K562 (cell line): Measurements from ENCODE around the gene OPCML. TPM values are rescaled to one million over a fixed set of nuclear protein-coding genes. Genes with fewer than 3 reads are reported as not detected.

ENCODE experiments used
- ATAC-seq: fragments of 200-7000 bp; cut with Tn5 transposase; 3 replicates; pipeline ENCODE4 v1.9.1; 2020; ENCODE audit warnings: moderate library complexity
- BruUV-seq: library from RNA; stranded (reverse); fragments of 400-500 nt; replicated peaks from 2 replicates; lab custom pipeline; 2021; lab: Mats Ljungman, UMichigan
- CTCF ChIA-PET: fragments of 300-600 bp; formaldehyde crosslinking; extraction: SDS; loops from one replicate; lab custom pipeline; 2021; ENCODE audit warnings: low intra/inter-chr PET ratio; lab: Yijun Ruan, JAX
- POLR2A ChIA-PET: fragments of 300-600, 350-650 bp; sonication (Branson Sonifier 250); formaldehyde crosslinking; extraction: SDS; loops from one replicate; lab custom pipeline; 2021; ENCODE audit warnings: antibody characterized with exemption, inconsistent platforms; lab: Yijun Ruan, JAX
- DNase-seq, 4 experiments: peaks; one replicate each; pipeline versions ENCODE4 v3.0.0 to v3.0.0-alpha.2; 2011 to 2018; ENCODE audit warnings: low spot score in 3 of 4, mixed read lengths in 3 of 4; ENCODE audit errors: extremely low read depth in 1 of 4
- FAIRE-seq: peaks from 2 replicates; lab custom pipeline; 2011; peaks lifted over from hg19 to GRCh38; lab: Jason Lieb, UNC
- H2AFZ ChIP-seq: 2 replicates; pipeline ENCODE4 v1.6.0; 2011; ENCODE audit warnings: low read depth, low read length, control low read depth, inconsistent platforms
- H3K27ac ChIP-seq: fragments of 200-600 bp; 3 replicates; pipeline ENCODE4 v1.8.0; 2011; ENCODE audit warnings: low read depth, mild to moderate bottlenecking, control low read depth, inconsistent platforms, low read length, moderate library complexity, mixed read lengths; ENCODE audit errors: extremely low read depth
- H3K27me3 ChIP-seq, 2 experiments: fragments of 300-600 bp in 1 of 2; 2 replicates in 1 of 2; 3 replicates in 1 of 2; pipeline versions ENCODE4 v1.6.0 to v1.8.0; 2011; ENCODE audit warnings: inconsistent platforms in 2 of 2, low read length in 2 of 2, mild to moderate bottlenecking in 1 of 2, mixed read lengths in 1 of 2, moderate library complexity in 1 of 2; ENCODE audit not compliant: control insufficient read depth in 2 of 2, insufficient read depth in 2 of 2
- H3K36me3 ChIP-seq: fragments of 300-600 bp; 3 replicates; pipeline ENCODE4 v1.8.0; 2011; ENCODE audit warnings: mild to moderate bottlenecking, low read length, inconsistent platforms; ENCODE audit not compliant: control insufficient read depth, insufficient read depth
- H3K4me1 ChIP-seq, 2 experiments: fragments of 200-600 bp in 1 of 2; replicated peaks in 1 of 2; 2 replicates in 1 of 2; 3 replicates in 1 of 2; pipeline versions ENCODE4 v1.5.1 to v1.8.0; 2011; ENCODE audit warnings: inconsistent platforms in 2 of 2, low read length in 2 of 2, mild to moderate bottlenecking in 1 of 2, mixed read lengths in 1 of 2, moderate library complexity in 1 of 2; ENCODE audit not compliant: control insufficient read depth in 2 of 2, insufficient read depth in 2 of 2
- H3K4me2 ChIP-seq: 2 replicates; pipeline ENCODE4 v1.6.1; 2011; ENCODE audit warnings: low read length, control low read depth, inconsistent platforms, mixed read lengths; ENCODE audit not compliant: insufficient read depth
- H3K4me3 ChIP-seq: fragments of 200-600 bp; sonication (generic), shearing (Covaris generic); 2 replicates; pipeline ENCODE4 v1.5.1; 2016; ENCODE audit warnings: control low read depth, inconsistent platforms
- H3K79me2 ChIP-seq: fragments of 200-600 bp; 3 replicates; pipeline ENCODE4 v1.8.0; 2011; ENCODE audit warnings: low read length, inconsistent platforms; ENCODE audit not compliant: control insufficient read depth, insufficient read depth
- H3K9ac ChIP-seq, 2 experiments: 2 replicates each; pipeline versions ENCODE4 v1.6.0 to v1.6.1; 2011; ENCODE audit warnings: low read depth in 2 of 2, low read length in 2 of 2, control low read depth in 1 of 2, inconsistent platforms in 1 of 2, mild to moderate bottlenecking in 1 of 2, mixed read lengths in 1 of 2; ENCODE audit not compliant: insufficient read depth in 1 of 2
- H3K9me1 ChIP-seq: one replicate; pipeline ENCODE4 v1.6.0; 2011; ENCODE audit warnings: inconsistent platforms, mild to moderate bottlenecking, low read length, moderate library complexity; ENCODE audit not compliant: control insufficient read depth, insufficient read depth
- H3K9me3 ChIP-seq: replicated peaks from 2 replicates; pipeline ENCODE4 v1.5.1; 2011; ENCODE audit warnings: low read depth, low read length, inconsistent platforms; ENCODE audit not compliant: control insufficient read depth, insufficient read depth
- H4K20me1 ChIP-seq: replicated peaks from 2 replicates; pipeline ENCODE4 v1.6.1; 2011; ENCODE audit warnings: low read length, inconsistent platforms, mixed read lengths; ENCODE audit not compliant: control insufficient read depth, insufficient read depth
- ARNT ChIP-seq, 2 experiments: fragments of 450-650 bp; IDR thresholded peaks; 2 replicates each; pipeline ENCODE4 v1.6.1; 2016; ENCODE audit warnings: mild to moderate bottlenecking in 1 of 2
- COPS2 ChIP-seq: fragments of 450-650 bp; conservative IDR thresholded peaks from 2 replicates; pipeline ENCODE4 v1.6.1; 2016; ENCODE audit warnings: mild to moderate bottlenecking, moderate library complexity
- E2F3 ChIP-seq: fragments of 250-450 bp; sonication (Bioruptor Pico); IDR thresholded peaks from 2 replicates; pipeline ENCODE4 v1.4.0; 2020; ENCODE audit warnings: mild to moderate bottlenecking
- ETV1 ChIP-seq: fragments of 450-650 bp; conservative IDR thresholded peaks from 2 replicates; pipeline ENCODE4 v1.6.1; 2016; ENCODE audit warnings: missing genetic modification characterization, control low read depth, low read depth, missing compliant biosample characterization
- FOXP1 ChIP-seq: sonication (generic); formaldehyde crosslinking; IDR thresholded peaks from 2 replicates; pipeline ENCODE4 v1.8.0; 2022; ENCODE audit warnings: mild to moderate bottlenecking, missing genetic modification reagents
- ILK ChIP-seq: fragments of 450-650 bp; IDR thresholded peaks from 2 replicates; pipeline ENCODE4 v1.6.1; 2016; ENCODE audit warnings: missing genetic modification characterization, low read depth, mild to moderate bottlenecking, missing compliant biosample characterization, moderate library complexity, borderline replicate concordance
- LARP7 ChIP-seq: fragments of 450-650 bp; IDR thresholded peaks from 2 replicates; pipeline ENCODE4 v1.6.1; 2016
- ZBTB17 ChIP-seq: fragments of 450-650 bp; formaldehyde crosslinking; IDR thresholded peaks from 2 replicates; pipeline ENCODE4 v1.4.0; 2020; ENCODE audit warnings: mild to moderate bottlenecking
- ZNF133 ChIP-seq: fragments of 250-450 bp; sonication (Bioruptor Pico); IDR thresholded peaks from 2 replicates; pipeline ENCODE4 v1.4.0; 2020; ENCODE audit warnings: mild to moderate bottlenecking
- ZNF212 ChIP-seq: fragments of 450-650 bp; formaldehyde crosslinking; IDR thresholded peaks from 2 replicates; pipeline ENCODE4 v1.4.0; 2020; ENCODE audit warnings: mild to moderate bottlenecking
- ZNF316 ChIP-seq: fragments of 450-650 bp; IDR thresholded peaks from 2 replicates; pipeline ENCODE4 v1.6.1; 2016
- ZNF444 ChIP-seq: fragments of 250-450 bp; sonication (Bioruptor Pico); IDR thresholded peaks from 2 replicates; pipeline ENCODE4 v1.4.0; 2020; ENCODE audit warnings: mild to moderate bottlenecking, moderate library complexity
- ZNF699 ChIP-seq: fragments of 250-450 bp; sonication (Bioruptor Pico); IDR thresholded peaks from 2 replicates; pipeline ENCODE4 v1.8.0; 2021; ENCODE audit warnings: mild to moderate bottlenecking, moderate library complexity; ENCODE audit not compliant: insufficient replicate concordance
- WGBS: fragments of 100-300 bp; shearing (Covaris generic); methylation state at CpG from one replicate; pipeline ENCODE4 v1.1.6; 2016; ENCODE audit warnings: low coverage, mixed read lengths; ENCODE audit not compliant: insufficient coverage; ENCODE audit errors: missing lambda C conversion rate; 5-methylcytosine and 5-hydroxymethylcytosine counted together
- in situ Hi-C: fragments of 300-500 bp; cut with MboI; formaldehyde crosslinking; loops from 4 replicates; pipeline ENCODE4 v1.15.0; 2018; ENCODE audit warnings: inconsistent platforms, mixed read lengths
- intact Hi-C: fragments of 100-400 bp; cut with micrococcal nuclease; formaldehyde crosslinking; loops from 2 replicates; pipeline ENCODE4 v1.14.2; 2022
- polyA plus RNA-seq, 8 experiments: library from polyadenylated mRNA; depleted of rRNA in 4 of 8; stranded (reverse) in 5 of 8; unstranded in 3 of 8; fragments of >200 nt; fragmentation: Nextera tagmentation in 2 of 8; fragmentation: Illumina TruSeq in 1 of 8; extraction: Ambion mirVana in 2 of 8; extraction: Trizol in 1 of 8; gene quantifications; 2 replicates each; pipeline versions ENCODE4 v1.2.1 to v1.2.3, GENCODE V29; 2011 to 2014; ENCODE audit warnings: inconsistent platforms in 1 of 8, missing spikeins in 1 of 8
- total RNA-seq, 7 experiments: library from RNA; depleted of rRNA in 6 of 7; stranded (reverse); fragments of >200 nt in 6 of 7; fragmentation: Illumina TruSeq in 2 of 7; extraction: Trizol in 2 of 7; gene quantifications; 2 replicates each; pipeline versions ENCODE4 v1.2.1 to v1.2.3, GENCODE V29; 2011 to 2021; ENCODE audit warnings: low replicate concordance in 1 of 7
- TF ChIP-seq, protein P1 (sequence below): sonication (generic); formaldehyde crosslinking; IDR thresholded peaks from 2 replicates; pipeline ENCODE4 v1.8.1; 2023; ENCODE audit warnings: mild to moderate bottlenecking, missing genetic modification reagents
- TF ChIP-seq, protein P2 (sequence below): fragments of 250-450 bp; sonication (Bioruptor Pico); IDR thresholded peaks from 2 replicates; pipeline ENCODE4 v1.4.0; 2020; ENCODE audit warnings: borderline replicate concordance
- TF ChIP-seq, protein P3 (sequence below): sonication (generic); formaldehyde crosslinking; IDR thresholded peaks from 2 replicates; pipeline ENCODE4 v1.8.0; 2023; ENCODE audit warnings: mild to moderate bottlenecking, missing genetic modification reagents
- TF ChIP-seq, protein P4 (sequence below): sonication (generic); formaldehyde crosslinking; IDR thresholded peaks from 2 replicates; pipeline ENCODE4 v1.4.0; 2020; ENCODE audit warnings: mild to moderate bottlenecking, missing genetic modification reagents

The OPCML gene
- total and polyA plus RNA-seq, 9 of the 15 experiments (the other 6 are each of a cell fraction or from before 2014, with no cell fraction given) = not detected

DNA sequence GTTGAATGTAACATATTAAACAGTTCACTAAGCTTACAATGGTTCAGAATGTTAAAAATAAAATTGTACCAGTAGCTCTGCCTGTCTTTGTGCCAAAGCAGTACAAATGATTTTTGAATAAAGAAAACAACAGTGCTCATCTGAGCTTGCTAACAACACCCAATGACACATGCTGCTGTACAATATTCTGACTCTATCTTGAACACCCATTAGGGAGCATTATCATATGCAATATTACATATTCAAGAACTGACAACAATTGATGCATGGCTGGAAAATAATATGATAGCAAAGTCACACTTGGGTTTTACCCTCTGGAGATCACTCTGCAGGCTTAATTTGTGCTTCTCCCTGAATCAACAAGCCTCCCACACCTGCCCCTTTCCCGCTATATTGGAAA, 953.7 kb downstream of the OPCML start:
- Histone ChIP-seq H3K4me2 (no peak overlapping the region), H3K9ac (no peak overlapping the region), H3K4me1 (no peaks in the 10 kb centered on the region), H3K79me2 (no peaks in the 10 kb centered on the region), H3K27ac (no peak overlapping the region), H3K27me3 (no peaks in the 10 kb centered on the region), H3K9me1 (no peaks in the 10 kb centered on the region), H3K4me3 (no peak overlapping the region), H2AFZ (no peak overlapping the region), H4K20me1 (no peaks in the 10 kb centered on the region), H3K9me3 (no peaks in the 10 kb centered on the region; the same call in 1 of the 2 replicates), H3K36me3 (no peaks in the 10 kb centered on the region)
- ChIA-PET POLR2A (no interaction called here), CTCF (no interaction called here)
- ATAC-seq (no peak), DNase-seq (no peak), FAIRE-seq (no peak)
- in situ Hi-C loops (no loop called here), intact Hi-C loops (no loop called here)
- WGBS = 0% methylated on average over 1 of the region's 1 CpG
- no TSS peak for BruUV-seq
- TF ChIP-seq, protein P1, sequence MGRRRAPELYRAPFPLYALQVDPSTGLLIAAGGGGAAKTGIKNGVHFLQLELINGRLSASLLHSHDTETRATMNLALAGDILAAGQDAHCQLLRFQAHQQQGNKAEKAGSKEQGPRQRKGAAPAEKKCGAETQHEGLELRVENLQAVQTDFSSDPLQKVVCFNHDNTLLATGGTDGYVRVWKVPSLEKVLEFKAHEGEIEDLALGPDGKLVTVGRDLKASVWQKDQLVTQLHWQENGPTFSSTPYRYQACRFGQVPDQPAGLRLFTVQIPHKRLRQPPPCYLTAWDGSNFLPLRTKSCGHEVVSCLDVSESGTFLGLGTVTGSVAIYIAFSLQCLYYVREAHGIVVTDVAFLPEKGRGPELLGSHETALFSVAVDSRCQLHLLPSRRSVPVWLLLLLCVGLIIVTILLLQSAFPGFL (CRISPR knock-in tag) = no peak
- TF ChIP-seq LARP7 = no peak
- TF ChIP-seq ETV1 (tag) = no peak
- TF ChIP-seq ZNF316 = no peak
- TF ChIP-seq FOXP1 (CRISPR knock-in tag) = no peak
- TF ChIP-seq ZNF212 (CRISPR knock-in tag) = no peak
- TF ChIP-seq, protein P2, sequence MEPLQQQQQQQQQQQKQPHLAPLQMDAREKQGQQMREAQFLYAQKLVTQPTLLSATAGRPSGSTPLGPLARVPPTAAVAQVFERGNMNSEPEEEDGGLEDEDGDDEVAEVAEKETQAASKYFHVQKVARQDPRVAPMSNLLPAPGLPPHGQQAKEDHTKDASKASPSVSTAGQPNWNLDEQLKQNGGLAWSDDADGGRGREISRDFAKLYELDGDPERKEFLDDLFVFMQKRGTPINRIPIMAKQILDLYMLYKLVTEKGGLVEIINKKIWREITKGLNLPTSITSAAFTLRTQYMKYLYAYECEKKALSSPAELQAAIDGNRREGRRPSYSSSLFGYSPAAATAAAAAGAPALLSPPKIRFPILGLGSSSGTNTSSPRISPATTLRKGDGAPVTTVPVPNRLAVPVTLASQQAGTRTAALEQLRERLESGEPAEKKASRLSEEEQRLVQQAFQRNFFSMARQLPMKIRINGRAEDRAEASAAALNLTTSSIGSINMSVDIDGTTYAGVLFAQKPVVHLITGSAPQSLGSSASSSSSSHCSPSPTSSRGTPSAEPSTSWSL (CRISPR knock-in tag) = no peak
- TF ChIP-seq ZNF444 (CRISPR knock-in tag) = no peak
- TF ChIP-seq ZNF699 (CRISPR knock-in tag) = no peak
- no peak for TF ChIP-seq ARNT (IDR thresholded peaks at IDR 0.05)
- no peak for TF ChIP-seq COPS2
- TF ChIP-seq, protein P3, sequence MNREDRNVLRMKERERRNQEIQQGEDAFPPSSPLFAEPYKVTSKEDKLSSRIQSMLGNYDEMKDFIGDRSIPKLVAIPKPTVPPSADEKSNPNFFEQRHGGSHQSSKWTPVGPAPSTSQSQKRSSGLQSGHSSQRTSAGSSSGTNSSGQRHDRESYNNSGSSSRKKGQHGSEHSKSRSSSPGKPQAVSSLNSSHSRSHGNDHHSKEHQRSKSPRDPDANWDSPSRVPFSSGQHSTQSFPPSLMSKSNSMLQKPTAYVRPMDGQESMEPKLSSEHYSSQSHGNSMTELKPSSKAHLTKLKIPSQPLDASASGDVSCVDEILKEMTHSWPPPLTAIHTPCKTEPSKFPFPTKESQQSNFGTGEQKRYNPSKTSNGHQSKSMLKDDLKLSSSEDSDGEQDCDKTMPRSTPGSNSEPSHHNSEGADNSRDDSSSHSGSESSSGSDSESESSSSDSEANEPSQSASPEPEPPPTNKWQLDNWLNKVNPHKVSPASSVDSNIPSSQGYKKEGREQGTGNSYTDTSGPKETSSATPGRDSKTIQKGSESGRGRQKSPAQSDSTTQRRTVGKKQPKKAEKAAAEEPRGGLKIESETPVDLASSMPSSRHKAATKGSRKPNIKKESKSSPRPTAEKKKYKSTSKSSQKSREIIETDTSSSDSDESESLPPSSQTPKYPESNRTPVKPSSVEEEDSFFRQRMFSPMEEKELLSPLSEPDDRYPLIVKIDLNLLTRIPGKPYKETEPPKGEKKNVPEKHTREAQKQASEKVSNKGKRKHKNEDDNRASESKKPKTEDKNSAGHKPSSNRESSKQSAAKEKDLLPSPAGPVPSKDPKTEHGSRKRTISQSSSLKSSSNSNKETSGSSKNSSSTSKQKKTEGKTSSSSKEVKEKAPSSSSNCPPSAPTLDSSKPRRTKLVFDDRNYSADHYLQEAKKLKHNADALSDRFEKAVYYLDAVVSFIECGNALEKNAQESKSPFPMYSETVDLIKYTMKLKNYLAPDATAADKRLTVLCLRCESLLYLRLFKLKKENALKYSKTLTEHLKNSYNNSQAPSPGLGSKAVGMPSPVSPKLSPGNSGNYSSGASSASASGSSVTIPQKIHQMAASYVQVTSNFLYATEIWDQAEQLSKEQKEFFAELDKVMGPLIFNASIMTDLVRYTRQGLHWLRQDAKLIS = no peak
- TF ChIP-seq E2F3 (CRISPR knock-in tag) = no peak
- TF ChIP-seq ILK (tag) = no peak
- TF ChIP-seq, protein P4, sequence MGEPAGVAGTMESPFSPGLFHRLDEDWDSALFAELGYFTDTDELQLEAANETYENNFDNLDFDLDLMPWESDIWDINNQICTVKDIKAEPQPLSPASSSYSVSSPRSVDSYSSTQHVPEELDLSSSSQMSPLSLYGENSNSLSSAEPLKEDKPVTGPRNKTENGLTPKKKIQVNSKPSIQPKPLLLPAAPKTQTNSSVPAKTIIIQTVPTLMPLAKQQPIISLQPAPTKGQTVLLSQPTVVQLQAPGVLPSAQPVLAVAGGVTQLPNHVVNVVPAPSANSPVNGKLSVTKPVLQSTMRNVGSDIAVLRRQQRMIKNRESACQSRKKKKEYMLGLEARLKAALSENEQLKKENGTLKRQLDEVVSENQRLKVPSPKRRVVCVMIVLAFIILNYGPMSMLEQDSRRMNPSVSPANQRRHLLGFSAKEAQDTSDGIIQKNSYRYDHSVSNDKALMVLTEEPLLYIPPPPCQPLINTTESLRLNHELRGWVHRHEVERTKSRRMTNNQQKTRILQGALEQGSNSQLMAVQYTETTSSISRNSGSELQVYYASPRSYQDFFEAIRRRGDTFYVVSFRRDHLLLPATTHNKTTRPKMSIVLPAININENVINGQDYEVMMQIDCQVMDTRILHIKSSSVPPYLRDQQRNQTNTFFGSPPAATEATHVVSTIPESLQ (CRISPR knock-in tag) = no peak
- TF ChIP-seq ZBTB17 (CRISPR knock-in tag) = no peak
- no peak for TF ChIP-seq ZNF133
